SHP77 treated with DMSO at 0.1 percent for 48 hours (cell line): ENCODE results near the gene NUDT7.

ENCODE experiments used
- DNase-seq: peaks from one replicate; lab custom pipeline; 2025; lab: John Stamatoyannopoulos, UW

NUDT7 gene

GRCh38 chr16:77780378-77780837, 58.1 kb downstream of the NUDT7 start:
- no peak for DNase-seq

GRCh38 chr16:77781091-77781490, 58.8 kb downstream of the NUDT7 start:
- DNase-seq, result no peak

GRCh38 chr16:77782694-77783093, 60.4 kb downstream of the NUDT7 start:
- no peak for DNase-seq

- DNase-seq, result no peak
Observed at GRCh38 chr16:77784441-77785372, 62.4 kb downstream of the NUDT7 start.

- no peak for DNase-seq
Observed at GRCh38 chr16:77785373-77785764, 63.1 kb downstream of the NUDT7 start.

GRCh38 chr16:77786186-77786847, 64.0 kb downstream of the NUDT7 start:
- no peak for DNase-seq

- no peak for DNase-seq
Observed at GRCh38 chr16:77787452-77787851, 65.1 kb downstream of the NUDT7 start.

GRCh38 chr16:77788181-77789084, 66.1 kb downstream of the NUDT7 start, which contains the start of gene VAT1L:
VAT1L (plus strand) TSS chr16:77788564; CDS start chr16:77788683, 119 bp downstream.
- DNase-seq, result no peak

- DNase-seq, result no peak
Observed at GRCh38 chr16:77789085-77790008, 67.0 kb downstream of the NUDT7 start.

- no peak for DNase-seq
Observed at GRCh38 chr16:77790009-77790372, 67.7 kb downstream of the NUDT7 start.

GRCh38 chr16:77790912-77791311, 68.6 kb downstream of the NUDT7 start:
- DNase-seq, result no peak
